Spleen (tissue), 11 donors: ENCODE results near the gene PVR. TPM values are rescaled to one million over a fixed set of nuclear protein-coding genes. Genes with fewer than 3 reads are reported as not detected.

Source experiments
- DNase-seq: peaks from one replicate; pipeline ENCODE4 v3.0.0-alpha.2; 2020
- H3K27ac ChIP-seq, 8 donors: fragments of 200-600 bp; sonication (generic) in 7 of 8; 1 replicate in 4 of 8; 2 replicates in 4 of 8; pipeline versions ENCODE4 v1.5.0 to v1.8.0; 2016 to 2021; ENCODE audit warnings: inconsistent platforms in 4 of 8, mild to moderate bottlenecking in 4 of 8, moderate library complexity in 1 of 8
- H3K27me3 ChIP-seq, 7 donors: fragments of 200-600 bp; sonication (generic) in 6 of 7; replicated peaks in 1 of 7; 1 replicate in 4 of 7; 2 replicates in 3 of 7; pipeline versions ENCODE4 v1.5.0 to v1.8.0; 2016 to 2021; ENCODE audit warnings: inconsistent platforms in 3 of 7, mild to moderate bottlenecking in 1 of 7
- H3K36me3 ChIP-seq, 6 donors: fragments of 200-600 bp; sonication (generic) in 5 of 6; 1 replicate in 4 of 6; 2 replicates in 2 of 6; pipeline versions ENCODE4 v1.5.0 to v1.8.0; 2016 to 2021; ENCODE audit warnings: inconsistent platforms in 2 of 6
- H3K4me1 ChIP-seq, 6 donors: fragments of 200-600 bp; sonication (generic) in 5 of 6; 1 replicate in 3 of 6; 2 replicates in 3 of 6; pipeline versions ENCODE4 v1.5.0 to v1.8.0; 2016 to 2021; ENCODE audit warnings: inconsistent platforms in 3 of 6
- H3K4me3 ChIP-seq, 8 donors: fragments of 200-600 bp; sonication (generic) in 7 of 8; 1 replicate in 4 of 8; 2 replicates in 4 of 8; pipeline versions ENCODE4 v1.5.0 to v1.8.0; 2016 to 2021; ENCODE audit warnings: inconsistent platforms in 4 of 8, mild to moderate bottlenecking in 4 of 8, moderate library complexity in 2 of 8
- H3K9me3 ChIP-seq, 8 donors: fragments of 200-600 bp; sonication (generic) in 7 of 8; 1 replicate in 4 of 8; 2 replicates in 4 of 8; pipeline versions ENCODE4 v1.5.0 to v1.8.0; 2016 to 2021; ENCODE audit warnings: inconsistent platforms in 4 of 8
- POLR2A ChIP-seq, 3 donors: fragments of 450-650 bp; IDR thresholded peaks; one replicate each; pipeline ENCODE4 v1.5.1; 2017; ENCODE audit warnings: antibody characterized with exemption in 3 of 3, mild to moderate bottlenecking in 1 of 3
- POLR2AphosphoS5 ChIP-seq, 3 donors: sonication (generic); formaldehyde crosslinking; IDR thresholded peaks; one replicate each; pipeline ENCODE4 v1.5.1; 2017; ENCODE audit warnings: antibody characterized with exemption in 3 of 3
- WGBS, 5 donors: extraction: QIAGEN DNeasy Blood & Tissue Kit in 3 of 5; methylation state at CpG; one replicate each; pipeline versions ENCODE4 v1.1.5 to v1.1.7; 2013 to 2018; 5-methylcytosine and 5-hydroxymethylcytosine counted together
- intact Hi-C: fragments of 100-400 bp; cut with DNase I; formaldehyde crosslinking; loops from one replicate; pipeline ENCODE4 v1.15.0; 2023; ENCODE audit warnings: low total_unique reads
- polyA plus RNA-seq, 3 donors: library from polyadenylated mRNA; stranded (reverse); fragments of 200-250 nt; gene quantifications; one replicate each; pipeline ENCODE4 v1.2.1, GENCODE V29; 2013
- total RNA-seq, 7 donors: library from RNA; depleted of rRNA in 3 of 7; stranded (reverse); fragments of >200 nt in 3 of 7; fragmentation: NEBNext Ultra II Directional in 4 of 7; extraction: Animal tissue kit (Norgen Biotek cat#: 25700) in 4 of 7; gene quantifications; one replicate each; pipeline versions ENCODE4 v1.1.0 to v1.2.1, GENCODE V29; 2016 to 2021
- TF ChIP-seq, protein P1 (sequence below), 11 experiments: fragments of 200-600 bp in 7 of 11; fragments of 450-650 bp in 4 of 11; sonication (generic) in 4 of 11; IDR thresholded peaks in 8 of 11; conservative IDR thresholded peaks in 3 of 11; 1 replicate in 7 of 11; 2 replicates in 4 of 11; pipeline versions ENCODE4 v1.4.0 to v1.8.0; 2016 to 2021; ENCODE audit warnings: antibody characterized with exemption in 11 of 11, inconsistent platforms in 4 of 11, mild to moderate bottlenecking in 1 of 11
- donor health status: healthy with polysubstance abuse.
- donor health status: DM: no; HTN: no; CAD: no; lungs with moderate emphysema.
- donor health status: DM: no; HTN: no; CAD: no.
- donor health status: Bipolar disorder and iron deficiency.
- donor health status: healthy.
- donor health status: DM: no; HTN: no; CAD: no.
- donor health status: DM: yes; HTN: yes; CAD: no.

The PVR gene
- total and polyA plus RNA-seq, 10 donors = 2.0 to 18.4 (median 12.8) TPM

DNA sequence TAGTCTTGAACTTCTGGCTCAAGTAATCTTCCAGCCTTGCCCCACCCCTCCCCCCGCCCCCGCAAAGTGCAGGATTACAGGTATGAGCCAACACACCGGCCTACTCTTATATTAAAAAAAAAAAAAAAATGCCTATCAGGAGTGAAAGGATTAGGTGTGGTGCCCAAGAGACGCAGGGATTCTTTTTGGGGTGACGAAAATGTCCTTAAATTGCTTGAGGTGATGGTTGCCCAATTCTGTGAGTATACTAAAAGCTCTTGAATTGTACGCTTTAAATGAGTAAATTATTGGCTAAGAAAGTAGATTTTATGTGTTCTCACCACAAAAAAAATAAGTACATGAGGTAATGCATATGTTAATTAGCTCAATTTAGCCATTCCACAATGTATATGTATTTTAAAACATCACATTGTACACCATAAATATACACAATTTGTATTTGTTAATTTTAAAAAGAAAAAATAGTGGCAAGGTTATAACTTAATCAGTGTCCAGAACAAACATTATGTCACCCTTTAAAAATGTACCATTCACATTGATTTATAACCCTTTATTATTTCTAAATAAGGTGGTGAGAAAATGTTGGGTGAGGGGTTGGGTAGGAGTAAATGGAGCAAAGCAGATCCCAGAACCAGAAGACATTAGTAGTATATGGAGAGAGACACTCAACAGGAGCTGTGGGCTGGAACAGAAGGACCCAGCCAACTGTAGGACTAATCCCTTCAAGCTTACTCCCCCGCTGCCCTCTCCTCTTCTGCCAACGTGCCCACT is 26.4 kb upstream of the PVR start:
- Histone ChIP-seq H3K9me3 (no peaks in the 10 kb centered on the region), H3K27ac (peak overlapping the region in 2 of 8 donors; percentile 13 to 63), H3K4me3 (no peak overlapping the region), H3K27me3 (no peaks in the 10 kb centered on the region), H3K36me3 (no peaks in the 10 kb centered on the region), H3K4me1 (peaks cover 0 to 10% (median 0%) of the 10 kb centered on the region in 6 donors)
- no peak for DNase-seq
- WGBS, 5 donors = 74 to 93% (median 79%) methylated on average over 8 of the region's 8 CpGs
- intact Hi-C loops = no loop called here
- TF ChIP-seq POLR2A (IDR thresholded peaks at IDR 0.05) (no peak), POLR2AphosphoS5 (IDR thresholded peaks at IDR 0.05) (no peak)
- TF ChIP-seq, protein P1, sequence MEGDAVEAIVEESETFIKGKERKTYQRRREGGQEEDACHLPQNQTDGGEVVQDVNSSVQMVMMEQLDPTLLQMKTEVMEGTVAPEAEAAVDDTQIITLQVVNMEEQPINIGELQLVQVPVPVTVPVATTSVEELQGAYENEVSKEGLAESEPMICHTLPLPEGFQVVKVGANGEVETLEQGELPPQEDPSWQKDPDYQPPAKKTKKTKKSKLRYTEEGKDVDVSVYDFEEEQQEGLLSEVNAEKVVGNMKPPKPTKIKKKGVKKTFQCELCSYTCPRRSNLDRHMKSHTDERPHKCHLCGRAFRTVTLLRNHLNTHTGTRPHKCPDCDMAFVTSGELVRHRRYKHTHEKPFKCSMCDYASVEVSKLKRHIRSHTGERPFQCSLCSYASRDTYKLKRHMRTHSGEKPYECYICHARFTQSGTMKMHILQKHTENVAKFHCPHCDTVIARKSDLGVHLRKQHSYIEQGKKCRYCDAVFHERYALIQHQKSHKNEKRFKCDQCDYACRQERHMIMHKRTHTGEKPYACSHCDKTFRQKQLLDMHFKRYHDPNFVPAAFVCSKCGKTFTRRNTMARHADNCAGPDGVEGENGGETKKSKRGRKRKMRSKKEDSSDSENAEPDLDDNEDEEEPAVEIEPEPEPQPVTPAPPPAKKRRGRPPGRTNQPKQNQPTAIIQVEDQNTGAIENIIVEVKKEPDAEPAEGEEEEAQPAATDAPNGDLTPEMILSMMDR (IDR thresholded peaks at IDR 0.05 in 8 of 11, conservative IDR thresholded peaks at IDR 0.05 in 3 of 11) = no peak

DNA sequence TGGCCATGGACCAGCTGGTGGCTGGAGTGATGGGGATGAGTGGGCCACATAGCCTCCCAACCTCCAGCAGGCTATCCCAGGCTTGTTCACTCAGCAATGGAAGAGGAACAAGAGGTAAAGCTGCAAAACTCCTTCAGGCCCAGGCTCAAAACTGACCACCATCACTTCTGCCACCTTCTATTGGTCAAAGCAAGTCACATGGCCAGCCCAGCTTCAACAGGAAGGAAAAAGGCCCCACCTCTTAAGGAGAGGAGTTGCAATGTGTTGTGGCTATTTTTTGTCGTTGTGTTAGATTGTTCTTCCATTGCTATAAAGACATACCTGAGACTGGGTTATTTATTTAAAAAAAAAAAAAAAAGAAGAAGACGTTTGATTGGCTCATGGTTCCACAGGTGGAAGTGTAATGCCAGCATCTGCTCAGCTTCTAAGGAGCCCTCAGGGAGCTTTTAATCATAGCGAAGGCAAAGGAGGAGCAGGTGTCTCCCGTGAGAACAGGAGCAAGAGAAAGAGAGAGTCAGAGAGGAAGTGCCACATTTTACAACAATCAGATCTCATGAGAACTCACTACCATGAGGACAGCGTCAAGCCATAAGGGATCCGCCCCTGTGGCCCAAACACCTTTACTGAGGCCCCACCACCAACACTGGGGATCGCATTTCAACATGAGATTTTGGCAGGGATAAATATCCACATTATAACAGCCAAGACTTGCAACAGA is 24.9 kb upstream of the PVR start:
- TF ChIP-seq POLR2AphosphoS5 (IDR thresholded peaks at IDR 0.05) (no peak), POLR2A (IDR thresholded peaks at IDR 0.05) (no peak)
- TF ChIP-seq, protein P1 (IDR thresholded peaks at IDR 0.05 in 8 of 11, conservative IDR thresholded peaks at IDR 0.05 in 3 of 11) = no peak
- WGBS, 5 donors = 71 to 84% (median 74%) methylated on average over 7 of the region's 7 CpGs
- Histone ChIP-seq H3K27me3 (no peaks in the 10 kb centered on the region), H3K4me3 (no peak overlapping the region), H3K9me3 (no peaks in the 10 kb centered on the region), H3K27ac (peak overlapping the region in 1 of 8 donors; percentile 17), H3K4me1 (peaks cover 0 to 24% (median 4%) of the 10 kb centered on the region in 6 donors), H3K36me3 (no peaks in the 10 kb centered on the region)
- no peak for DNase-seq
- intact Hi-C loops = no loop called here

DNA sequence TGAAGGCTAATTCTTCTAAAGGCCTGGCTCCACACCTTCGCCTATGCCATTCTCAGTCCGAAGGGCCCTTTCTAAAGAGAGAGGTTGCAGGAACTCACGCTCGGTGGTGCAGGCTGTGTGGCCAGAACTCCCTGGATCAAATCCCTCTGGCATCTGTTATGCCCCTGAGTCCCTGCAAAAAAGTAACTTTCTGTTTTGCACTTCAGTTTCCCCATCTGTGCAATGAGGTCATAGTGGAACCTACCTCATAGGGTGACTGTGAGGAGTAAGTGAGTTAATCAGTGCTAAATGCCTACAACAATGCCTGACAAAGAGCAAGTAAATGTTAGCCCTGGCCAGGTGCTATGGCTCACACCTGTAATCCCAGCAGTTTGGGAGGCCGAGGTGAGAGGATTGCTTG is 23.0 kb upstream of the PVR start:
- WGBS, 5 donors = 87 to 98% (median 92%) methylated on average over 4 to 5 of the region's 5 CpGs
- H3K36me3 ChIP-seq = no peaks in the 10 kb centered on the region
- H3K27ac ChIP-seq = no peak overlapping the region
- intact Hi-C loops = no loop called here
- no peak for TF ChIP-seq POLR2AphosphoS5 (IDR thresholded peaks at IDR 0.05)
- no peak for TF ChIP-seq POLR2A (IDR thresholded peaks at IDR 0.05)
- TF ChIP-seq, protein P1 (IDR thresholded peaks at IDR 0.05 in 8 of 11, conservative IDR thresholded peaks at IDR 0.05 in 3 of 11) = no peak
- H3K4me1 ChIP-seq = peaks cover 0 to 24% (median 4%) of the 10 kb centered on the region in 6 donors
- H3K27me3 ChIP-seq = no peaks in the 10 kb centered on the region
- H3K9me3 ChIP-seq = no peaks in the 10 kb centered on the region
- DNase-seq = no peak
- H3K4me3 ChIP-seq = no peak overlapping the region

DNA sequence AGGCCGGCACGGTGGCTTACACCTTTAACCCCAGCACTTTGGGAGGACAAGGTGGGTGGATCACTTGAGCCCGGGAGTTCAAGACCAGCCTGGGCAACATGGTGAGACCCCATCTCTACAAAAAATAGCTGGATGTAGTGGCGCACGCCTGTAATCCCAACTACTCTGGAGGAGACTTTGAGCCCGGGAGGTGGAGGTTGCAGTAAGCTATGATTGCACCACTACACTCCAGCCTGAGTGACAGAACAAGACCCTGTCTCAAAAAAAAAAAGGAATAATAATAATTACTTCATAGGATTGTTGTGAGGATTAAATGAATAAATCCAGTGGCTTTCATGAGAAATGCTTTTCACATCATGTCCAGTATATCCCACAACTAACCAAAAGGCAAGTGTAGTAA is 22.3 kb upstream of the PVR start:
- WGBS, 5 donors = 76 to 97% (median 86%) methylated on average over 6 of the region's 6 CpGs
- H3K9me3 ChIP-seq = no peaks in the 10 kb centered on the region
- no peaks in the 10 kb centered on the region for H3K36me3 ChIP-seq
- intact Hi-C loops = no loop called here
- H3K27ac ChIP-seq = no peak overlapping the region
- H3K4me1 ChIP-seq = peaks cover 0 to 17% (median 4%) of the 10 kb centered on the region in 6 donors
- H3K4me3 ChIP-seq = no peak overlapping the region
- no peak for DNase-seq
- H3K27me3 ChIP-seq = no peaks in the 10 kb centered on the region
- no peak for TF ChIP-seq POLR2AphosphoS5 (IDR thresholded peaks at IDR 0.05)
- TF ChIP-seq, protein P1 (IDR thresholded peaks at IDR 0.05 in 8 of 11, conservative IDR thresholded peaks at IDR 0.05 in 3 of 11) = no peak
- TF ChIP-seq POLR2A (IDR thresholded peaks at IDR 0.05) = no peak
